ENCODE results near the gene AGMO.
A peak's percentile ranks its signal among the peaks of the same experiment; 100 is the strongest.
"Not testable (repeated sequence)": the region's sequence is repeated elsewhere in the genome, so short reads cannot be mapped to it uniquely, and the experiment has no call there.

Gene AGMO

DNA sequence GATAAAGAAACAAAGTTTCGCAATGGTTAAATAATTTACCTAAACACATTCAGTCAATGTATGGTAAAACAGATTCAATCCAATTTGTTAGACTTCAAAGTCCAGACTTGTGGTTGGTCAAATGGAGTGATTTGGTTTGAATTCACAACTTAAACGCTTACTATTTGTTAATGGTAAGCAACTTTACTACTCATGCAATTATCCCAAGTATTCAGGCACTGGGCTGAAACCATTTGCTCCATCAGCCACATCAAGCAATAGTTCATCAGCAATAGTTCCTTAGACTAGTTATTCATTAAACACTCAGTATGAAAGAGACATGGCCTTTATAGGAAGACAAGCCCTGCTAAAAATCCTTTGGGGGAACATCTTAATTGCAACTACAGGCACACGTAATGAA is 253.0 kb downstream of the AGMO start:
- H3K4me3 ChIP-seq (ENCODE audit: low read length) = no peak overlapping the region
- no peak for DNase-seq (ENCODE audit: low read depth)
- TF ChIP-seq, protein P1, sequence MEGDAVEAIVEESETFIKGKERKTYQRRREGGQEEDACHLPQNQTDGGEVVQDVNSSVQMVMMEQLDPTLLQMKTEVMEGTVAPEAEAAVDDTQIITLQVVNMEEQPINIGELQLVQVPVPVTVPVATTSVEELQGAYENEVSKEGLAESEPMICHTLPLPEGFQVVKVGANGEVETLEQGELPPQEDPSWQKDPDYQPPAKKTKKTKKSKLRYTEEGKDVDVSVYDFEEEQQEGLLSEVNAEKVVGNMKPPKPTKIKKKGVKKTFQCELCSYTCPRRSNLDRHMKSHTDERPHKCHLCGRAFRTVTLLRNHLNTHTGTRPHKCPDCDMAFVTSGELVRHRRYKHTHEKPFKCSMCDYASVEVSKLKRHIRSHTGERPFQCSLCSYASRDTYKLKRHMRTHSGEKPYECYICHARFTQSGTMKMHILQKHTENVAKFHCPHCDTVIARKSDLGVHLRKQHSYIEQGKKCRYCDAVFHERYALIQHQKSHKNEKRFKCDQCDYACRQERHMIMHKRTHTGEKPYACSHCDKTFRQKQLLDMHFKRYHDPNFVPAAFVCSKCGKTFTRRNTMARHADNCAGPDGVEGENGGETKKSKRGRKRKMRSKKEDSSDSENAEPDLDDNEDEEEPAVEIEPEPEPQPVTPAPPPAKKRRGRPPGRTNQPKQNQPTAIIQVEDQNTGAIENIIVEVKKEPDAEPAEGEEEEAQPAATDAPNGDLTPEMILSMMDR (IDR thresholded peaks at IDR 0.05; ENCODE audit: insufficient read depth, low read depth, low read length, missing control alignments) = no peak

DNA sequence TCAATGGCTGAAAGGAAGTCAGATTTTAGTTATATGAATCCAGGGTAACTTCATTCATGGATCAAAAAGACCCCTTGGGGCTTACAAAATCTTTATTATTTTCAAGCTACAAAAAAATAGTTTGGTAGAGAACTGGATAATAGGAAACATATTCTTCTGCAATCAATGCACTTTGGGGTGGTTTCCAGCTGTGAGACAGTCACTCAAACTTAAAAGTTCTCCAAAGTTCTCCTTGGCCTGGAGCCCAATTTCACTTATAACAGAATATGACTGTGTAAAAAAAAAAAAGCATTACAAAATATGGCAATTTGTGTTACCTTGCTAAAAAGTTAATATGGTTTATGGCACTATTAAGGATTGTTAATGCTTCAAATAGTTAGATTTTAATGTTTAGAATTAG is 255.5 kb downstream of the AGMO start:
- no peak for DNase-seq (ENCODE audit: low read depth)
- TF ChIP-seq, protein P1 (IDR thresholded peaks at IDR 0.05; ENCODE audit: insufficient read depth, low read depth, low read length, missing control alignments) = no peak
- no peak overlapping the region for H3K4me3 ChIP-seq (ENCODE audit: low read length)

DNA sequence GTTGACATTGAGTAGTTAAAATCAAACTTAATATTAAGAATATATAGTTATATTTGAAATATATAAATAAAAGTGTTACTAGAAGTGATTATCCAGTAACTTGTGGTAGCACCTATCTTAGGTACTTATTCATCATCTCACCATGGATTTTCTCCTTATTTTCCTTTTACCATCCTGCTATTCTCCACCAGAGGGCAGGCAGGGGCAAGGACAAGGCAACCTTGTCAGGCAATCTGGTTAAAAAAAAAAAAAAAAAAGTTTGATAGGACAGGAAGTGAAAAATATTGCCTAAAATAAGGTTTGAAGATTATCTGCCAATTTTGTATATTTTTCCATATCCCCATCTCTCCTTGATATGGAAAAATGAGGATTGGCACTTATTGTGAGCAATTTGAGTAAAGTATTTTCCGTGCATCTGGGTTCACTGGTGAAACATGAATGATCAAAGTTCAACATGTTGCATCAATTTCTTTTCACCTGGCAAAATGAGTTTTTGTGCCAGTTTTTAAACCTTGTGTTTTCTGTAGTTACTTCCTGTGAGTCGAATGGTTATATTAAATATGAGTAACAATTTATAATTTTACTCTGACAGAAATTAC is 256.7 kb downstream of the AGMO start:
- TF ChIP-seq, protein P1 (IDR thresholded peaks at IDR 0.05; ENCODE audit: insufficient read depth, low read depth, low read length, missing control alignments) = peak; percentile 90
- peak; percentile 68 for DNase-seq (ENCODE audit: low read depth)

DNA sequence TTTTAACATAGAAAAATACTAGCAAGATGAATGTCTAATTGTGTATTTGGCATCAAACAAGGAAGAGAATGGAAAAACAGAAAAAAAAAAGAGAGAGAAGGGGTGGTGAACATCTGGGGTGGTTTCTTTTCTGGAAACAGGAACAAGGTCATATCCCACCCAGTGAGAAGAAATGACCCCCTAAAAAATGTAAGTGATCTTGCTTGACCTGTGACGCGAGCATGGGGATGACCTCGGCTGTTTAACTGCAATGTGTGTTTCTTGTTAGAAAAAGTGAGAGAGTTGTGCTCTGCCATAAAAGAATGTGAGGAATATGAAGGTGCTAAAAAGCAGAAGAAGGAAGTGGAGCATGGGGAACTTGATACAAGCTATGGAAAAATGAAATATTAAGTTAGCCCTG is 258.5 kb downstream of the AGMO start:
- no peak for DNase-seq (ENCODE audit: low read depth)
- no peak overlapping the region for H3K4me3 ChIP-seq (ENCODE audit: low read length)
- TF ChIP-seq, protein P1 (IDR thresholded peaks at IDR 0.05; ENCODE audit: insufficient read depth, low read depth, low read length, missing control alignments) = no peak

More for the DNA sequence above, 256.7 kb downstream of the AGMO start:
- no peak overlapping the region for H3K4me3 ChIP-seq (ENCODE audit: low read length)

DNA sequence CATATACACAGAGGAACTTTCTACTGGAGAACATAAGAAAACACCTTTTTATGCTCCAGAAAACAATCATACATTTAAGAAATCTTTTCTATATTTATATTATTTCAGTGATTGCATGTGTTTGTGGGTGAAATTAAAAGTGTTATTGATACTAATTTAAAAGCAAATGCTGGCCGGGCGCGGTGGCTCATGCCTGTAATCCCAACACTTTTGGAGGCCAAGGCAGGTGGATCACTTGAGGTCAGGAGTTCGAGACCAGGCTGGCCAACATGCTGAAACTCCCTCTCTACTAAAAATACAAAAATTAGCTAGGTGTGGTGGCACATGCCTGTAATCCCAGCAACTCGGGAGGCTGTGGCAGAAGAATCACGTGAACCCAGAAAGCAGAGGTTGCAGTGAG is 260.8 kb downstream of the AGMO start:
- not testable (repeated sequence) for DNase-seq (ENCODE audit: low read depth); H3K4me3 ChIP-seq (ENCODE audit: low read length)

DNA sequence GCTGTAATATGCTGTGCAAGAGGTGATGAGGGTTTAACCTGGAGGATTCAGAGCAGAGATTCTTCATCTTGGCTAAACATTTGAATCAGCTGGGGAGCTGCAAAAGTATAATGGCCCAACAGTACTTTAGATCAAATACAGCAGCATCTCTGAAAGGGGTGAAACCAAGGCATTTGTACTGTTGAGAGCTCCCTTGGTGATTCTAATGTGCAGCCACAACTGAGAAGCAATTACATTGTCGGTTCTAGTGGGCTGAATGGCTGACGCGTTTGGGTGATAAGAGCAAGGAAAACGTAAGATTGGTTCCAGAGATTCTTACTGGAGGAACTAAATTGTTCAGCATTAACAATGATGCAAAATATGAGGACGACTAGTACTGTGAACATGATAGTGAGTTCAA is 269.7 kb downstream of the AGMO start:
- no peak overlapping the region for H3K4me3 ChIP-seq (ENCODE audit: low read length)
- no peak for DNase-seq (ENCODE audit: low read depth)
- TF ChIP-seq, protein P1 (IDR thresholded peaks at IDR 0.05; ENCODE audit: insufficient read depth, low read depth, low read length, missing control alignments) = no peak

DNA sequence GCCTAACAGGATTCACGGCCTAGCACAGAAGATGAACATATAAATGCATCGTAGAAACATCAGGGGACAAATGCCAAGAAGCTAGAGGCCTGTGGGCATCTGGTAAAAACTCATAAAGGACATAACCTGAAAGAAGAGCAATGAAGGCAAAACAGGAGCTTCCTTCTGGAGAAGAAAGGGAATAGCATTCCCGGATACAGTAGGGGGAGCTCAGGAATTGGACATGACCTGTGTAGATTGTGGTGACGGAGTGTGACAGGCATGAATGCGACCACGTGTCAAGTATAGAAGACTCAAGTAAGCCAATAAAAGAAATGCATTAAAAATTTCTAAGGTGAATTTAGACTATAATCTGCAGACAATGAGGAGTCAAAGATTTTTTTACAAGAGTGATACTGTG is 270.1 kb downstream of the AGMO start:
- TF ChIP-seq, protein P1 (IDR thresholded peaks at IDR 0.05; ENCODE audit: insufficient read depth, low read depth, low read length, missing control alignments) = peak; percentile 5
- DNase-seq (ENCODE audit: low read depth) = no peak
- no peak overlapping the region for H3K4me3 ChIP-seq (ENCODE audit: low read length)

Measured in epithelial cell of esophagus (primary cell).